ENCODE data around the gene PTPRN2.
"Not testable (repeated sequence)": the region's sequence is repeated elsewhere in the genome, so short reads cannot be mapped to it uniquely, and the experiment has no call there.

The PTPRN2 gene

GRCh38 chr7:157952841-157953645 lies 634.6 kb downstream of the PTPRN2 start:
- DNase-seq, result no peak

- no peak for DNase-seq
These were observed 635.5 kb downstream of the PTPRN2 start for GRCh38 chr7:157952050-157952667.

- no peak for DNase-seq
These were observed 636.1 kb downstream of the PTPRN2 start for GRCh38 chr7:157951300-157952049.

- DNase-seq, result no peak
These were observed 637.9 kb downstream of the PTPRN2 start for GRCh38 chr7:157949711-157950110.

- no peak for DNase-seq
These were observed 640.1 kb downstream of the PTPRN2 start for GRCh38 chr7:157947504-157947903.

- DNase-seq, result no peak
These were observed 641.1 kb downstream of the PTPRN2 start for GRCh38 chr7:157946398-157947060.

- DNase-seq, result no peak
These were observed 642.2 kb downstream of the PTPRN2 start for GRCh38 chr7:157945401-157945800.

GRCh38 chr7:157944734-157945291 lies 642.8 kb downstream of the PTPRN2 start:
- no peak for DNase-seq

- DNase-seq, result no peak
These were observed 643.6 kb downstream of the PTPRN2 start for GRCh38 chr7:157944051-157944450.

- DNase-seq, result no peak
These were observed 644.1 kb downstream of the PTPRN2 start for GRCh38 chr7:157943561-157943960.

GRCh38 chr7:157941210-157941609 lies 646.4 kb downstream of the PTPRN2 start:
- no peak for DNase-seq

- DNase-seq, result no peak
These were observed 647.1 kb downstream of the PTPRN2 start for GRCh38 chr7:157940497-157940896.

- DNase-seq, result no peak
These were observed 649.4 kb downstream of the PTPRN2 start for GRCh38 chr7:157938211-157938610.

GRCh38 chr7:157937406-157937805 lies 650.2 kb downstream of the PTPRN2 start:
- DNase-seq, result no peak

GRCh38 chr7:157936976-157937375 lies 650.6 kb downstream of the PTPRN2 start:
- no peak for DNase-seq

GRCh38 chr7:157935721-157936120 lies 651.9 kb downstream of the PTPRN2 start:
- DNase-seq, result not testable (repeated sequence)

- DNase-seq, result not testable (repeated sequence)
These were observed 654.1 kb downstream of the PTPRN2 start for GRCh38 chr7:157933219-157934155.

- DNase-seq, result no peak
These were observed 655.0 kb downstream of the PTPRN2 start for GRCh38 chr7:157932498-157933218.

GRCh38 chr7:157930926-157931466 lies 656.6 kb downstream of the PTPRN2 start:
- DNase-seq, result no peak

GRCh38 chr7:157930441-157930840 lies 657.2 kb downstream of the PTPRN2 start:
- DNase-seq, result no peak

GRCh38 chr7:157929671-157930070 lies 658.0 kb downstream of the PTPRN2 start:
- DNase-seq, result no peak
